ENCODE results near the gene CPXM1. TPM values are rescaled to one million over a fixed set of nuclear protein-coding genes. Genes with fewer than 3 reads are reported as not detected.

Gene CPXM1
- total RNA-seq, 1 experiment from 2014 or later, result not detected

DNA sequence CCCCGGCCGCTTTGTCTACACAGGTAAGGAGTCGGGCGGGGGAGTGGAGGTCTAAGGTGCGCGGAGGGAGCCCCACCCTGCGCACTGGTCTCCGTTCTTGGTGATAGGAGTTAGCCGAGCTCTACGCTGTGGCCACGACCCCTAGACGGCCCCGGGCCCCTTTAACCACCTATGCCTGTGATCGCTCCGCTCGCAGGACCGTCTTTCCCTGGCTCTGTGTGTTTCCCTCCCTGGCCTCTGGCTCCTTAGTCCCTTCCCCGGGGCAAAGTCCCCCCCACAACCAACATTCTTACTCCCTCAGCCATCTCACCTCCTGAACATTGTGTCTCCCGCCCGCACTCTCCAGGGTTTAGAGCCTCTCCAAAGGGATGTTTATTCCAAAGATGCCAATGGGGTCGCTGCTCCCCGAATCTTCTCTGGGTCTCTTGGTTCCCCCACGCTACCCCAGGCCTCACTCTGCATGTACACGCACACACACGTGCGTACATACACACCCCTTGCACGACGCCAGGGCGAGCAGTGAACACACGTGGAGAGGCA, 50.4 kb downstream of the CPXM1 start:
- DNase-seq (ENCODE audit: low read depth), result no peak

DNA sequence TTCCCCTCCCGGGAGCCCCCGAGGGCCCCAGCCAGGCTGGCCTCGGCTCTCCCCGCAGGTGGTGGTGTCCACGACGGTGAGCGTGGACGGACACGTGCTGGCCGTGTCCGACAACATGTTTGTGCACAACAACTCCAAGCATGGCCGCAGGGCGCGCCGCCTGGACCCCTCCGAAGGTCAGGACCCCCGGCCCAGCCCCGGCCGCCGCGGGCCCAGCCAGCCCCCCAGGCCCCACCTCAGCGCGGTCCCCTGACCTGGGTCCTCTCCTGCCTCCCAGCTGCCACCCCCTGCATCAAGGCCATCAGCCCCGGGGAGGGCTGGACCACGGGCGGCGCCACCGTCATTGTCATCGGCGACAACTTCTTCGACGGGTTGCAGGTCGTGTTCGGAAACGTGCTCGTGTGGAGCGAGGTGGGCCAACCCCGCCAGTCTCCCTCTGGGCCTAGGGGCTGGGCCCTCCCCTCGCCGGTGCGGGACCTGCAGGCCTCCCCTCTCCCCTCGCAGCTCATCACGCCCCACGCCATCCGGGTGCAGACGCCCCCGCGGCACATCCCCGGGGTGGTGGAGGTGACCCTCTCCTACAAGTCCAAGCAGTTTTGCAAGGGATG, 51.0 kb downstream of the CPXM1 start:
- DNase-seq (ENCODE audit: low read depth), result no peak

DNA sequence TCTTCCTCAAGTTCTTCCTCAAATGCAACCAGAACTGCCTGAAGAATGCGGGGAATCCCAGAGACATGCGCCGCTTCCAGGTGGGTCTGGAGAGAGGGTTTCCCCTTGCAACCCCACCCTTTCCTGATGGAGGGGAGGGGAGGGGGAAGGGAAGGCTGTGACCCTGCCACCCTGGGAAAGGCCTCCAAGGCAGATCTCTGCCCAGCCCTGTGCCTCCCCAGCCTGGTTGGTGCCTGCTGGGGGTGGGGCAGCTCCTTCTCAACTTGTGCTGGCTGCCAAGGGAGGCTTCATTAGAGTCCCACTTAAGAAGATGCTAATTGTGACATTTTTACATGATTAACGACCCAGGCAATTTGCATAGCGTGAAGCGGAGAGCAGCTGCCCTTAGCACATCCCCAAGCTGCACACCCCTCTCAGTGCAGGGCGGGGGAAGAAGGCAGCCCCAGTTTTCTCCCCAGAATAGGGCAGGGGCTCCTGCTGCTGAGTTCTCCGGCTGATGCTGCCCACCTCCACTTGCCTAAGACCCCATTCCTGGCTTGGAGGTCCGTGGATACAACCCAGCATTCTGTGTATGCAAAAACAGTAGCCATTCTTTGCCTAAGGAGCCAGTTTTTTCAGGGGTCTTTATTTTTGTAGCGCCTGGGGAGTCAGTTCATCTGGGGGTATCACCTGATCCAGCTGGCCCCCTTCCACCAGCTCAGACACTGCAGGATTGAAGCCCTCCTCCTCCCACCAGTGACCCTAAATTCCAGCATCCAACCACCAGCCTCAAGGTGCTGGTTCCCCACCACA, 51.7 kb downstream of the CPXM1 start:
- DNase-seq (ENCODE audit: low read depth), result no peak

- no peak for DNase-seq (ENCODE audit: low read depth)
Observed at GRCh38 chr20:2747676-2748235, 52.7 kb downstream of the CPXM1 start.

- DNase-seq (ENCODE audit: low read depth), result no peak
Observed at GRCh38 chr20:2746636-2747265, 53.7 kb downstream of the CPXM1 start.

DNA sequence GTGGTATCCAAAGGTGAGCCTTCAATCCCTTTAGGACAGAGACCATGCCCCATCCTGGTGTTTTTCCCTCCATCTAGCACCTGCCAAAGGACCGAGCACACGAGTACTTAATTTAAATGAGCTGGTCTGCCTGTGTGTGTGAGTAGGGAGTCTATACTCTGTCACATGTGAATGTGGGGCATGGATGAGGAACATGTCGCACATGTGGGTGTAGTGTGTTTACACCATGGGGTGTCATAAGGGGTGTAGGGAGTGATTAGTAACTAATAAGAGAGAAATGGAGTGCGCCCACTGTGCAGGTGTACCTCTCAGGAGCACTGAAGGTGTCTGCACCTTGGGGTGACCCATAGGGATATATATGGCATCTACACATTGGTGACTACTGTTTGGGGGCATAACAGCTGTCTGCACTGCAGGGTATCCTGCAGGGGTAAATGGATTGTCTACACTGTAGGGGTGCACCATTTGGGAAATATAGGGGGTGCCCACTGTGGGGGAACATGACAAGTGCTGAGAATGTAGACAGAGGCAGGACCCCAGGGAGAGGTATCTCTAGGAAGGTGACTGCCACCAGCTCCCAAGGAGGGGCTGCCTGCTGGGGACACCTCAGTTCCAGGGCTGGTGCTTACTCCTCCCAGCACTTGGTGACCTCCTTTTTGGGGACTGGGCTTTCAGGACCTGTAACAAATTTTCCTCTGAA, 54.3 kb downstream of the CPXM1 start:
- DNase-seq (ENCODE audit: low read depth), result no peak

DNA sequence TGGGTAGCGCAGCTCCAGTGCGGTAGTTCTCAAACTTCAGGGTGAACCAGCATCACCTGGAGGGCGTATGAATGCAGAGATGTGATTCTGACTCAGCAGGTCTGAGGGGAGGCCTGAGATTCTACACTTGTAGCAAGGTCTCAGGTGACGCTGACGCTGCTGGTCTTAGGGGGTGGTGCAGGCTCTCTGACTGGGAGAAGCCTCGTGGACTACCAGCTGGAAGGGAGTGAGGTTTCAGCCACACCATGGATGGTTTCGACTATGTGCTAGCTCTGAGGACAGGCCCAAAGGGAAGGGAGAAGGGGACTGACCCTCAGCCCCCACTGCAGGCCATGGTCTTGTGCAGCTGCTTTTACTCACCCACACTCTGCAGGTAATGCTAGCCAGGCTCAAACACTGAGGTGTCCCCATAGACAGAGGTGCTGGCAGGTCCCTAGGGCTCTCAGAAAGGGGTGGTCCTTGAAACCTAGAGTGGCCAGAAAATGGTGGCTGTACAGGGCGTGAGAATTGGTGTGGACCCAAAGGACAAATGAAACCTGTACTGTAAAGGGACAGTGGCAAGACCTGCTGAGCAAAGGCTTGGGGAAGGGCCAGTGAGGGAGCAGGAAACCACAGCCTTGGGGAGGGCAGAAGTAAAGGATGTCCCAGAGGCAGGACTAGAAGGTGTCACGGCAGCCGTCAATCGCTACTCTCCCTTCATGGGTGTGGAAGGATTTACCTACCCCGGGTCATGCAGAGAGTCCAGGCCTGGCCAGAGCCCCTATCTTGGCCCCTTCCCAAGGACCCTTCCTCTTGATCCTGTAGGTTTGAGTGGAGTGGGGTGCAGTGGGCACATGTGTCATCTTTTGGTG, 55.1 kb downstream of the CPXM1 start:
- DNase-seq (ENCODE audit: low read depth), result no peak

Other genes starting within 250 kb of the CPXM1 start
- gene NOP56, start 148.0 kb downstream of the CPXM1 start, total RNA-seq (2014; rRNA removed), result 185 and 204 TPM in 2 replicates
- gene IDH3B, start 136.4 kb downstream of the CPXM1 start, total RNA-seq (2014; rRNA removed), result 129 and 130 TPM in 2 replicates
- 0.06 and 0.19 TPM in 2 replicates for gene EBF4, start 107.8 kb downstream of the CPXM1 start, total RNA-seq (2014; rRNA removed)
- gene C20orf141, start 14.4 kb upstream of the CPXM1 start, total RNA-seq (2014; rRNA removed), result not detected in 2 replicates
- not detected in 2 replicates for gene TMEM239, start 15.7 kb upstream of the CPXM1 start, total RNA-seq (2014; rRNA removed)
- 28.0 and 43.9 TPM in 2 replicates for gene PCED1A, start 40.0 kb upstream of the CPXM1 start, total RNA-seq (2014; rRNA removed)
- 36.1 and 41.8 TPM in 2 replicates for gene VPS16, start 40.1 kb upstream of the CPXM1 start, total RNA-seq (2014; rRNA removed)
- 25.1 and 38.5 TPM in 2 replicates for gene PTPRA, start 72.9 kb upstream of the CPXM1 start, total RNA-seq (2014; rRNA removed)
- not detected in 2 replicates for gene GNRH2, start 243.0 kb upstream of the CPXM1 start, total RNA-seq (2014; rRNA removed)
- gene MRPS26, start 245.4 kb upstream of the CPXM1 start, total RNA-seq (2014; rRNA removed), result 58.4 and 66.9 TPM in 2 replicates